CD4-positive, alpha-beta T cell treated with Interleukin-4 for 4 hours (primary cell): Measurements from ENCODE around the gene WRNIP1.
"Not testable (repeated sequence)": the region's sequence is repeated elsewhere in the genome, so short reads cannot be mapped to it uniquely, and the experiment has no call there.

Experiments used
- DNase-seq: peaks from one replicate; pipeline ENCODE4 v3.0.0-alpha.2; 2020

The WRNIP1 gene

DNA sequence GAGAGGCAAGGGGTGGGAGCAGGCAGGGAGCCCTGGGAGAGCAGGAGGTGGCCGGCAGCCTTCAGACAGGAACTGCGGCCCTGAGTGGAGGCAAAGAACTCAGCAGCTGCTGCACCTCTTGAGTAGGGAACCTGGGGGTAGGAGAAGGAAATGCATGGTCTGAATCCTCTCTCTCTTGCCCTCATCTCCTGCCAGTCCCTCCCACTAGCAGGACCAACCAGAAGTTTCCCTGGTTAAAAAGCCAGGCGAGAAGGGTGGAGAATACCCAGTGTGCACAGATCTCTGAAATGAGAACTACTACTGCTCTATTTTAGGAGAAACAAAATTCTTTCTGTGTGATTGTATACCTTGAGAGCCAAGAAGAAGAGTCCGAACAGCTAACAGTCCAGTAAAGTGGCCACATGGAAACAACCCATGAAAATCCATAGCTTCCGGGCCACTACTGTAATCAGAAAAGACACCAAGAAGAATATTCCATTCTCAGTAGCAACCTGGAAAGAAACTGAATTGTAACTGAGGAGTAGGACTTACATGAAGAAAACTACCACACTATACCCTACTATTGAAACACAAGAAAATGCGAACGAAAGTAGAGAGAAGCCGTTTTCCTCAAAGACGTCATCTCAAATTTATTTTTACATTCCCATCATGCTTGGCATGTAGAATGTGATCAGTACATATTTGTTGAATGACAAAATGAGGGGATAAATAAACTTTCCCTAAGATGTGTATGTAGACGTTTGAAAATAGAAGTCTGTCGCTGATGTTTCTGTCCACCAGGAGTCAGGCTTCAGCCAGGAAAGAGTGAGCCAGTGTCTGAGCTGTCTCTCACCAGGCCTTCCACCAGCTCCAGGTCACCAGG lies 25.6 kb downstream of the WRNIP1 start:
- peak; percentile 66 for DNase-seq

DNA sequence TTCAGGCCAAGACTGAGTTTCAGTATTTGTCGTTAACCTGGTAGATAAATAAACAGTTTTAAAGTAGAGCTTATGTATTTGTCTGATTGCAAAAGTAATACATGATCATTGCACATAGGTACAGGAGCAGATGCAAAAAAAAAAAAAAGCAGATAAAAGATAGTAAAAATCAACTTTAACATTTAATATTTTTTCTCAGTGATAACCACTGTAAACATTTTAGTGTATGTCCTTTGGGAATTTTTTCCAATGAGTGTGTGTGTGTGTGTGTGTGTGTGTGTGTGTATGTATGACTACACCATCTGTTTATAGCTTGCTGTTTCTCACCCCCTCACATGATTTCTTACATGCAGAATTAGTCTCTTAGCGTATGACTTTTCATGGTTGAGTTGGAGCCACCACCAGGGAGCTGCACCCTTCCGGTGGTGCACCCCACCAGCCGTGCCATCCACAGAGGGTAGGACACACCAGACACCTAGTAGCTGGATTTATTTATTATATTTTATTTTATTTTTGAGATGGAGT lies 26.3 kb downstream of the WRNIP1 start:
- no peak for DNase-seq

DNA sequence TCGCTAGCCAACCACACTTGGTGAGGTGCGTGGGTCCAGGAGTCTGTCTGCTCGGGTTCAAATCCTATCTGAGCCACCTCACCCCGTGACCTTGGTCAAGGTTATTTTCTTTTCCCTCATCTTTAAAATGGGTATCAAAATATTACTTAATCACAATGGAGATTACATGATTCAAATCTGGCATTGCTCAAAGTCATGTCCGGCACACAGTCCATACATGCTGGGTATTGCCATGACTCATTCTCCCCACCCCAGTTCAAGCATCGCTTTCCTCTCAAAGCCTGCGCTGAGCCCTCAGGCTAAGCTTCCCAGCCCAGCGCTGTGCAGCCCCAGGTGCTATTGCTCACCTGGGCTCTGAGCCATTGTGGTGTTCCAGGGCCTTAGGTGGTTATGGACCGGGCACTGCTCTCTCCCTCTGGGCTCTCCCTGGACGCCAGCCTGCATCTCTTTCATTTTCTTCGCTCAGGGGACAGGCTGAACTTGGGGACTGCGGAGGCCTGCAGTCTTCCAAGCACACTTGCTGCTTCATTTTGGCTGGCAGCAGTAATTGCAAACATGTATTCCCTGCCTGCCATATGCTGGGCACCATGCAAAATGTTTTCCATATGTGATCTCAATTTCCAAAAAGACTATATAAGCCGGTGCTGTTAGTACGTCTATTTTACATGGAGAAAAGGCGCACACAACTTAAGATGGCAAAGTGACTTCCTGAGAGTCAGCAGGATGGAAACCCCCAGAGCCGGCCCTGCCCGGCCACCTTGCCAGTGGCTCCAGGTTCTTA lies 27.3 kb downstream of the WRNIP1 start:
- no peak for DNase-seq

DNA sequence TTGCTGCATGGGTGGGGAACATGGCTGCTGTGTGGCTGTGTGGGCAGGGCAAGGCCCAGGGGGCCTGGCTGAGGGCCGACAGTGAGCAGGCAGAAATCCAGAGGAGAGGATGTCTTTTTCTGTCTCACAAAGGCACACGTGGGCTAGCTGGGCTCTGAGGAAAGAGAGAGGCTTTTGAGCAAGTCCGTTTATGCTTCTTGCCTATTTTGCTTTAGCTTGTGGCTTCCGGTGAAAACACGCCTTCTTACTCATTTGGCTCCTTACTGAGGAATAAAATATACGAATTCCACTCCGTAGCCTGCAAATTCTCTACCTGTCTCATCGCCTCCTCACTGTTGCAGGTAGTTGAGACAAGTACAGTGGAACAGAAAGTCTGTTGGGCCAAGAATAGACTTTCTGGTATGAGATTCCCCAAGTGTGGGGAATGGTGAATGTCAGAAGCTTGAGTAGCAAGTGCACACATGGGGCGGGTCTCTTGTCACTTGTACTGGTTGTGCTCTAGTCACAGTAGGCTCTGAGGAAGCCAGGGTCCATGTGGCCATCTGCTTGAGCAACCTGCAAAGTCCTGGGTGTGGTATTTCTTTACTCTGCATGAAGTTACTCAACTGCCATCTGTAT lies 28.4 kb downstream of the WRNIP1 start:
- peak; percentile 47 for DNase-seq

DNA sequence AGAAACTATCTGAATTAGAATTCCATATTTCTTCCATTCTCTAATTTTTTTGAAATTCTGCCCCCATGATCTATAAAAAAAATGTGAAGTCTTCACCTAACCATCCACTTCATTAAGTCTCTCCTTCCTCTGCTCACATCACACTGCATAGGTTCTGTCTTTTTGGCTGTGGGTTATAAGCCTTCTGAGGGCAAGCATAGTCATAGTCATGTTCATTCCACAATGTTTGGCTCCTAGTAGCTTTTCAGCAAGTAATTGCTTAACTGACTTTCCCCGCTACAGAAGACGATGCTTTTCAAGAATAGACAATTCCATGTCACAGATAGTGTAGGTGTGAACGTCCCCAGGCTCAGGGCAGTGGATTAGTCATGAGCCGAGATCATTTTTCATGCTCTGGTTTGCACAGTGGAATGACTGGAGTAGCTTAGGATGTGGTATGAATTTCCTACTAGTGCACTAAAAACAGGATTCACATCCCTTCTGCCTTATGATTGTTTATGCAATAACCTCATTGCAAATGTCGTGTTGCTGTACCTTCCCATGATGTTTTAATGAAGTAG lies 29.1 kb downstream of the WRNIP1 start:
- DNase-seq, result no peak

DNA sequence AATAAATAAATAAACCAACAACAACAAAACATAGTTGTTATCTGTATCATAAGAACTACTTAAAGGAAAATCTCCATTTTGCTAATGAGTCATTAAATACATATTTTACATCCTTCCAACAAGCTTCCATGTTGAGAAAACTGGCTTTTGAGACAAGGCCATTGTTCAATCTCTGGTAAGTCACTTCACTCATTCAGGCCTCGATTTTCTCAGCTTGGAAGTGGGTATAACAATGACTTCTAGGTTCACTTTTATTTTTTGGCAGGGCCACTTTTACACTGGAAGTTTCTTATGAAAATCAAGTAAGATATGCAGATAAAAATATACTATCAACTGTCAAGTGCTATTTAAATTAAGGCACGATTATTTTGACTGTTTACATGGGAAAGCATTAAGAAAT lies 30.0 kb downstream of the WRNIP1 start:
- no peak for DNase-seq

DNA sequence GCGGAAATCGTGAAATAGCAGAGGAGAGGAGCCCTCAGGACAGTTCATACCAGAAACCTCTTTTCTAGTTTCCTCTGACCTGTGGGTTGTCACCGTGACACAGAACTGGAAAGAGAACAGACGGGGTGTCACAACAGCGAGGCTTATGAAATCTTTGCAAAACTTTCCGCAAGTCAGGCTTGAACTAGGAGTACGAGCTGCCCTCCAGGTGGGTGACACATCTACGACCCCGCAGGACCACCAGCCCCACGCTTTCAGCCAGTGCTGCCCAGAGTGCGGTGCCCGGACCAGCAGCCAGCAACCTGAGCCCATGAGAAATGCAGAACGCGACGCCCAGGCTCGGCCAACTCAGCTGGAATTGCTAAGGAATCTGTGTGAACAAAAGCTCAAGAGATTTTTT lies 30.8 kb downstream of the WRNIP1 start:
- no peak for DNase-seq

DNA sequence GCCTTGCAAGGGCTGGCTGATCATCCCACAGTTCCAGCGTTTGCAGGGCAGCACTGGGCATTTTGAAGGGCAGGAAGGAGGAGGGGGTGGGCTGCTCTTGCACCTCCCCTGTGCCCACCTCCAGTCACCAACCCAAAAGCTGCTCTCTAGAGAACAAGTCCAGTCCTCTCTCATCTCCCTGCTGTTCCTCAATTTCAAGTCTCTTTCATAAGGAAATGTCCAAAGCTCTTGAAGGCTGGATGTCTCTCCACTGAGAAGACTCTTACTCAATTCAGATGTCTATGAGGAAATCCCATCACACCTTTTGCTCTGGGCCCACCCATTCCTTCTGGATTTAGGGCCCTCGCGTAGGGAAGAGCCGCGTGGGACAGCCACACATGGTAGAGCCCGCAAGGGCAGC lies 31.7 kb downstream of the WRNIP1 start:
- DNase-seq, result no peak

DNA sequence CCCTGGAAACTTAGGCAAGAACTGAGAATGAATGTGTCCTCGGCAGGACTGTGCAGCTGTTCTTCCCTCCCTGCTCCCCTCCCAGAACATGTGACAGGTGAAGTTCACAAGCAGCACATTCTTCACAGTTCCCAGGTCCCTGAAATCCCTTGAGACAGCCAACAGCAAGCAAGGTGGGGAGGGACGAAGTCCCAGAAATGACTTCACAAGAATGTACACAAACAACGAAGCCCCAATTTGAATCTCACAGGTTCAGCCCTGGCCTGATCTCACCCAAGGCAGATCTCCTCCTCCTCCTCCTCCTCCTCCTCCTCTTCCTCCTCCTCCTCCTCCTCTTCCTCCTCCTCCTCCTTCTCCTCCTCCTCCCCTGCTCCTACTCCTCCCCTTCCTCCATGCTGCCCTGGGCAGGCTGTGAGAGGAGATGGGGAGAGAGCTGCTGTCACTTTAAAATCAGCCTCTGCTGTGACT lies 32.4 kb downstream of the WRNIP1 start:
- DNase-seq, result no peak

DNA sequence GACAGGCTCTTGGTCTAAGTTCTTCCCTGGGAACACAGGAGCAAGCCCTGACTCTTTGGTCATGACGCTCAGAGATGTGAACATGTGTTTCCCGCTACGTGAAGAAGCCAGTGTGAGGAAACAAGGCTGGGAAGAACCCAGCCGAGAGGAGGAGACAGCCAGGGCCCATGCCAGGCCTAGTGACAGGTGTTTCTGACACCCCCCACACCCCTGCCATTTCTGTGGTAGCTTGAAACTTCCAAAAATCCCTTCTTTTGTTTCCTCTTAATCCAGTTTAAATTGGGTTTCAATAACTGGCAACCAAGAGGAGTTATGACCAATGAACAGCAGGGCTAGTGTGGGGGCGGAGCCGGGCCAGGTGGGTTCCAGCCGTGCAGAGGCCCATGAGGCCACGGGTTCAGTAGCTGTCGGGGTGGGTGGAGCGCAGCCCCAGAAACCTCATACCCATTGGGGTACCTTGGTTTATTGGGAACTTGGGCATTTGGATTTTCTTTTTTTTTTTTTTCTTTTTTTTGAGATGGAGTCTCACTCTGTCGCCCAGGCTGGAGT lies 33.5 kb downstream of the WRNIP1 start:
- no peak for DNase-seq

DNA sequence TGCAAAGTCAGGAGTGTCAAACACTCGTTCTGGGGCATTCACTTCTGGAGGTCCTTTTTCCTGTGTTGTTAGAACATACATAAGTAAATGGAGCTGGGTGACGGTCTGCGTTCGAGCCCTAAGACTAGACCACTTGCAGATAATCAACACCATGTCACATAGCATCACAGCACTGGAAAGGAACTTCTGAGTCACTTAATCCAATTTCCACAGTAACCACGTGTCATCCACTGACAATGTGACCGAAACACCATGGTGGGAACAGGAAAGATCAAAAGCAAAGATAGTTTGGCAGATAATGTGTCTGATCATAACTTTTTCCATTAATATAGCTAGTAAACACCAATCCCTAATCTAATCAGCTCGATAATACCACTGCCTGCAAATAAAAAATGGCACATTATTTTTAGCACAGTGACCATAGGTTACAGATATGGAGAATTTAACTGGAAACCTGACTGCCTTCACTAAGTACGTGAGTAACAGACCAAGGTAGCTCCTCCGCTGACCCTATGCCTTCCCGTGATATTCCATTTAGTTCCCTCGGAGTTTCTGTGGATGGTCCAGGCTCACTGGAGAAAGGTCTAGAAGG lies 34.8 kb downstream of the WRNIP1 start:
- DNase-seq, result peak; percentile 18

DNA sequence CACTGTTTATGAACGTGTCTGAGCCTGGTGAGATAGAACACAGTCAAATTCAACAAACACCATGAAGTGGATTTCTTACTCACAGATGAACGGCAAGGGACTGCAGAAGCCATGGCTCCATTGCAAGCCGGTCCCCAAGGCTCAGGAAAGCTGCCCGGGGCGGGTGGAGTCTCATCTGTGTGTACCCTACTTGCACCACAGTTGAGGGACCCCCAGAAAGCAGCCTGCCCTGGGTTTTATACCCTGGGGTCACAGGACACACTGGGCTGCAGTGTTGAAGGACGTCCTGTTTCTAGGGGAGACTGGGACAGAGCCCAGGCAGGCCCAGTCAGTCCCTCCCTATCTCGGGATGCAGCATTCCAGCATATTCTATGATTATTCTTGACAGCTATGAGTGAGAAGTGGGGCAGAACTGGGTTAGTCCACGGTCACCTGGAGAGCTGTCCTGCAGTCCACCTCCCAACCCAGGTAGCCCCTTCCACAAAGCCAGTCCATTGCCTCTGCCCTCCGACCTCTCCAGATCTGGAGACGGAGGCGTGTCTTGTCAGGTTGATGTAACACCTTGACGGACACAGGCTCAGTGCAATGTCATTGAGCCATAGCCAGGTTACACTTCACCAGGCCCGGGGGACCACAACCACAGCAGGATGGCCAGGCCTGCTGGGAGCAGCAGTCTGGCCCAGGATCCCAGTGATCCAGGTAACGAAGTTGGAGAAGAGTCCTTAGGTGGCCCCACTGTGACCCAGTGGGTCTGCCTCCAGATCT lies 35.5 kb downstream of the WRNIP1 start:
- no peak for DNase-seq

DNA sequence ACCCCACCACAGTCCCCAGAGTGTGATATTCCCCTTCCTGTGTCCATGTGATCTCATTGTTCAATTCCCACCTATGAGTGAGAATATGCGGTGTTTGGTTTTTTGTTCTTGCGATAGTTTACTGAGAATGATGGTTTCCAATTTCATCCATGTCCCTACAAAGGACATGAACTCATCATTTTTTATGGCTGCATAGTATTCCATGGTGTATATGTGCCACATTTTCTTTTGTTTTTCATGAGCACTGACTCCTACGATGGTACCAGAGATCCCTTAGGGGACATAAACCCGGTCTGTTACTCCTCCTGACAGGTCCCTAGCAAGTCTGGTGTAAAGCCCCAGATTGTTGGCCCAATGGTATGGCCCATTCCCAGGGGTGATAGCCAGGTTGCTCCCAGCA lies 36.5 kb downstream of the WRNIP1 start:
- not testable (repeated sequence) for DNase-seq

DNA sequence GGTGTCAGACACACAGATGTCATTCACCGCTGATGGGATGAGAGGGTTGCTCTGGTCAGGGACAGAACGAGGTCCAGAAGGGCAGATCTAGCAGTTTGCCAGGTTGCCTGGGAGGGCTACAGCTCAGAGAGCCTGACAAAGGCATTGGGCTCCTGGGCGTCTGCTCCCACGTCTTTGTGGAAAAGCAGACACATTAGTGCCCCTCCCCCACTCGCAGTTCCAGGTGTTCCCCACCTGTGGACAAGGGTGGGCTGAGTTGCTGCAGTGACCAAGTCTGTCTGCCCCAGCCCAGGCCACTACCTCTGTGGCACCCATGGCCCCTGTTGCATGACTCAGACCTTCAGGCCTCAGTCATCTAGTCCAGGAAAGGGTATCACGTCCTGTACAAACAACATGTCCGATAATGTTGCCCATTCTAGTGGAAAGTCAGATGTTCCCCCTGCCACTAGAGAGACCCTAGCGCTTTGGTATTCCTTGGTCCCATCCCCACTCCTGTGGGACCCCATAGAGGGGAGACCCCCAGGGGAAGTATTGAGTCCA lies 37.4 kb downstream of the WRNIP1 start:
- no peak for DNase-seq

DNA sequence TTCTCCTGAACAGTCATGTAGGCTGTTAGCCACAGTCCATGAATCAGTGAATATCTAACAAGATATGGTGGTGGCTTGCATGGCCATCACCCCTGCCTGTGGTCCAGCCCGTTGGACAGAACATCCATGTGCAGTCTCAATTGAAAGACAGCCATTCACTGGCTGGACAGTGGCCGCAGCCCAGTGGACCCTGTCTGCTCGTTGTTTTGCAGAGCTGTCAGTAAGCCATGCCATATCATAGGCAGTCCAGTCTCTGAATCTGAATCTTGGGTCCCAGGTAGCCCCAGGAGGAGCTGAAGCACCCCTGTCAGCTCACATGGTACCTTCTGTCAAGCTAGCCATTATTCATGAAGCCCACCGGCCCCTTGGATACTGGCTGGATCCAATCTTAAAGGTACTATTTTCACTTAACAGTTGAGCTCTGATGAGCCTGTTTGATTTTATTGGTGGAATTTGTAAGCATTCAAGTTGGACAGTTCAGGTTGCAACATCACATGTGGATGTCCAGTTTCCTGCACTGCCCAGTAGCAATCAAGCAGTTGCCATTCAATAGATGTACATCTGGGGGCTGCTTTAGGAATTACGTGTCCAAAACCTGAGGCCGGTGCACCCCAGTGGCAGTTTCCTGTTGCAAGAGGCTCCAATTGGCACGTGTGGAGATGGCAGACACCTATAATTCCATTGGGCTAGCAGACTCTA lies 38.7 kb downstream of the WRNIP1 start:
- no peak for DNase-seq

DNA sequence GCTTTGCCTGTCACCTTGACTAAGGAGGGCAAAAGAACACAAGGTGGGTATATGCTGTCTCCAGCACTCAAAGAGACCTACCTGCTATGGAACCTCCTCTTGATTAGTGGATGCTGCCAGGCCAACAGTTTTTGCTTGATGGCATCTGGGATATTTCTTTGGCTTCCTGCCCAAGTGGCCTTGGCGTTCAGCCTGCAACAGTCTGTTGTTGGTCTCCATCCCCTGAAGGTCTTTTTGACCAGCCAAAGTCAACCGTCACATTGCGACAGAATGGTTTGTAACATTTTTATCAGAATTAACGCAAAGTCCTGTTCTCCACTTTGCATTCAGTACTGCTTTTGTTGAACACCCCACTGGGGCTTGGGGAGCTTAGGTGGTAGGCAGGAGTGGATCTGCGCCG lies 39.3 kb downstream of the WRNIP1 start:
- DNase-seq, result no peak

DNA sequence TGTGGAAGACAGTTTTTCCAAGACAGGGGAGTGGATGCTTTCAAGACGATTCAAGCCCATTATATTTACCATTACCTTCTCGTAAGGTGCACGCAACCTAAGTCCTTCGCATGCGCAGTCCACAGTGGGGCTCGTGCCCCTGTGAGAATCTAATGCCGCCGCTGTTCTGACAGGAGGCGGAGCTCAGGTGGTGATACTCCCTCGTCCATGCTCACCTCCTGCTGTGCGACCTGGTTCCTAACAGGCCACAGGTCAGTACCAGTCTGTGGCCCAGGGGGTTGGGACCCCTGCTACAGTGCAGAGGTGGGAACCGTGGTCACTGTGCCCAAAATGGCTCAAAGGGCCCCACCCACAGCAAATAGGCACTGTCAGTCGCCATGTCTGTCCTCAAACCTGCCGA lies 39.8 kb downstream of the WRNIP1 start:
- DNase-seq, result no peak

DNA sequence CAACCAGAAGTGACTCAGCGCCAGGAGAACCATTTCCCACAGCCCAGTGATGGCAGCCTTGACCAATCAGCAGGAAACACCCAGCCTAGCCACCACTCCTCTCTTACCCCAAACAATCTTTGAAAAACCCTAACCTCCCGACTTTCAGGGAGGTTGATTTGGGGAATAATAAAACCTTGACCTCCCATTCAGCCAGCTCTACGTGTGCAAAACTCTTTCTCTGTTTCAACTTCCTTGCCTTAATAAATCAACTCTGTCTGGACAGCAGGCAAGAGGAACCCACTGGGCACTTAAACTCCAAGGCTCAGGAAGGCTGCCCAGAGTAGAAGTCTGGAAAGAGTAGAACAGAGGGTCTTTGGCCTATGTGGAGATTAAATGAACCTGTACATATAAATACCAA lies 41.5 kb downstream of the WRNIP1 start:
- DNase-seq, result no peak

DNA sequence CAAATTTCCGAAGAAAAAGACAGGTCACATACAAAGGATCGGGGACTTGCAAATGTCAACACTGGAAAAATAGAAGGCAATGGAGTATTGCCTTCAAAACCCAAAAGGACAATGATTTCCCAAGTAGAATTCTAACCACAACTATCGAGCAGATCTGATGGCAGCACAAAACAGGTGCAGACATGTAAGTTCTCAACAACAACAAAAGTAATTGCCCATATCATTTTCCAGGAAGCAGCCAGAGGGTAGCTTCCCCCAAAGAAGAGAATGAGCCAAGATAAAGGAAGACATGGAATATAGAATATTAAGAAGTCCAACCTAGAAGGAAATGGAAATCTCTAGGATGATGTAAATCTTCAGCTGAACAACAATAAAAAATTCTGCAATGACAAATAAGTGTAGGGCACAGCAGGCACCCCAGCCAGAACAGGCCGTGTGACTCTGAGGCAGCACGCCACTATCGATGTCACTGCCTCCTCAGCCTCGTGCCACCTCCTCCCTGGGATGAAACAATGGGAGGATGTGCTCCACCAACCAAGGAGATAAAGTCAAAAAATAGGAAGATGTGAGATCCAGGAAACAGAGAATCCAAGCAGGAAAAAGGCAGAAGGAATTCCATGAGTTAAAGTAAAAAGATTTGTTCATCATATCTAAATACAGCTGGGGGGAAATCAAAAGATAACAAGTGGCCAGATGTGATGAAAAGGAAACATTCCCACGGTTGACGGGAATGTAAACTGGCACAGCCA lies 42.3 kb downstream of the WRNIP1 start:
- no peak for DNase-seq

DNA sequence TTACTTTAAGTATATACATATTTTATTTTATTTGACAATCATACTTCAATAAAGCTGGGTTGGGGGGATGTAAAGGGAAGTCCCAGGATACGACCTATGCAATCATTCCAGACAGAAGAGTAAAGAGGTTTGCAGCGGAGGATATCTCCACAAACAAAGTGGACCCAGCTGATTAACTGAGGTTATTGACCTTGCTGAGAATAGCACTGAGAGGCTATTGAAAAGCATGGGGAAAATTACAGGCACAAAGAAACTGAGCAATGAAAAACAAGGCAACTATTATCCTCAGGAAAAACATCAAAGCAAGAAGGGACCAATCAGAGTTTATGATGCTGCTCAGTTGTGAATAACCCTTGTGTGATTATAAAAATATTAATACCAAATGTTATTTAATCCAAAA lies 43.8 kb downstream of the WRNIP1 start:
- no peak for DNase-seq
